SK-N-SH (cell line): Measurements from ENCODE around the gene IFT122. TPM values are rescaled to one million over a fixed set of nuclear protein-coding genes. Genes with fewer than 3 reads are reported as not detected.

Experiments used
- CTCF ChIA-PET: fragments of 300-600, 350-600 bp; formaldehyde crosslinking; extraction: SDS; loops from one replicate; lab custom pipeline; 2021; lab: Yijun Ruan, JAX
- POLR2A ChIA-PET: fragments of 350-600 bp; sonication (Branson Sonifier 250); formaldehyde crosslinking; extraction: SDS; loops from one replicate; lab custom pipeline; 2020; ENCODE audit warnings: antibody characterized with exemption, inconsistent platforms; lab: Yijun Ruan, JAX
- DNase-seq: peaks from one replicate; pipeline ENCODE4 v3.0.0; 2012
- H2AFZ ChIP-seq: fragments of 200-600 bp; sonication (generic); 2 replicates; pipeline ENCODE4 v1.8.1; 2016; ENCODE audit warnings: antibody characterized with exemption, mild to moderate bottlenecking, low read depth
- H3F3A ChIP-seq: fragments of 200-600 bp; sonication (generic); replicated peaks from 2 replicates; pipeline ENCODE3; 2016; ENCODE audit warnings: antibody characterized with exemption, mild to moderate bottlenecking; ENCODE audit not compliant: insufficient read depth
- H3K27ac ChIP-seq, 2 experiments: fragments of 200-500 bp in 1 of 2; fragments of 200-600 bp in 1 of 2; sonication (Bioruptor generic) in 1 of 2; sonication (generic), shearing (Covaris generic) in 1 of 2; 2 replicates each; pipeline versions ENCODE4 v1.5.1 to v1.6.1; 2014 to 2016; ENCODE audit warnings: low read depth in 2 of 2, inconsistent platforms in 1 of 2, low read length in 1 of 2, mild to moderate bottlenecking in 1 of 2, mixed read lengths in 1 of 2
- H3K27me3 ChIP-seq: fragments of 200-600 bp; sonication (generic), shearing (Covaris generic); 2 replicates; pipeline ENCODE4 v1.6.1; 2016; ENCODE audit warnings: mixed run types; ENCODE audit not compliant: insufficient read depth
- H3K36me3 ChIP-seq, 2 experiments: fragments of 200-500 bp in 1 of 2; fragments of 200-600 bp in 1 of 2; sonication (Bioruptor generic) in 1 of 2; sonication (generic) in 1 of 2; replicated peaks in 1 of 2; 2 replicates each; pipeline versions ENCODE3 to v1.5.1; 2014 to 2016; ENCODE audit warnings: low read length in 1 of 2, mild to moderate bottlenecking in 1 of 2; ENCODE audit not compliant: insufficient read depth in 2 of 2, control insufficient read depth in 1 of 2
- H3K4me1 ChIP-seq, 2 experiments: fragments of 200-500 bp in 1 of 2; fragments of 200-600 bp in 1 of 2; sonication (Bioruptor generic) in 1 of 2; sonication (generic), shearing (Covaris generic) in 1 of 2; 2 replicates each; pipeline versions ENCODE4 v1.5.1 to v1.6.1; 2014 to 2016; ENCODE audit warnings: low read depth in 1 of 2, low read length in 1 of 2, mixed run types in 1 of 2; ENCODE audit not compliant: insufficient read depth in 2 of 2, control insufficient read depth in 1 of 2
- H3K4me2 ChIP-seq: fragments of 200-600 bp; sonication (generic), shearing (Covaris generic); 2 replicates; pipeline ENCODE4 v1.6.1; 2017; ENCODE audit warnings: mixed run types
- H3K4me3 ChIP-seq, 2 experiments: fragments of 200-500 bp in 1 of 2; fragments of 200-600 bp in 1 of 2; sonication (Bioruptor generic) in 1 of 2; sonication (generic), shearing (Covaris generic) in 1 of 2; 2 replicates each; pipeline versions ENCODE4 v1.5.1 to v1.8.1; 2014 to 2016; ENCODE audit warnings: low read depth in 2 of 2, inconsistent platforms in 1 of 2, low read length in 1 of 2, mild to moderate bottlenecking in 1 of 2, mixed read lengths in 1 of 2, moderate library complexity in 1 of 2
- H3K79me2 ChIP-seq: fragments of 200-600 bp; sonication (generic); 2 replicates; pipeline ENCODE4 v1.8.1; 2017; ENCODE audit warnings: mild to moderate bottlenecking; ENCODE audit not compliant: insufficient read depth
- H3K9ac ChIP-seq: fragments of 200-600 bp; sonication (generic); 2 replicates; pipeline ENCODE4 v1.6.1; 2017; ENCODE audit warnings: mixed run types
- H3K9me2 ChIP-seq: fragments of 200-600 bp; sonication (generic); 2 replicates; pipeline ENCODE4 v1.6.1; 2017; ENCODE audit warnings: mixed run types
- H3K9me3 ChIP-seq: fragments of 200-600 bp; sonication (generic); 2 replicates; pipeline ENCODE4 v1.6.1; 2017; ENCODE audit warnings: mixed run types, mild to moderate bottlenecking, moderate library complexity
- H4K20me1 ChIP-seq: fragments of 200-600 bp; sonication (generic); 2 replicates; pipeline ENCODE4 v1.6.1; 2017; ENCODE audit warnings: mild to moderate bottlenecking, mixed run types; ENCODE audit not compliant: insufficient read depth
- EP300 ChIP-seq, 2 experiments: IDR thresholded peaks; 2 replicates each; pipeline versions ENCODE4 v1.4.0 to v1.6.1; 2012; ENCODE audit warnings: borderline replicate concordance in 1 of 2, low read depth in 1 of 2, low read length in 1 of 2
- FOSL2 ChIP-seq: IDR thresholded peaks from 2 replicates; pipeline ENCODE4 v1.4.0; 2012; ENCODE audit warnings: low read depth, mild to moderate bottlenecking, moderate library complexity, borderline replicate concordance
- FOXJ3 ChIP-seq: sonication (generic); formaldehyde crosslinking; IDR thresholded peaks from 2 replicates; pipeline ENCODE4 v1.5.1; 2020; ENCODE audit warnings: mild to moderate bottlenecking, missing genetic modification reagents
- RAD21 ChIP-seq: IDR thresholded peaks from 2 replicates; pipeline ENCODE4 v1.6.1; 2012; ENCODE audit warnings: mild to moderate bottlenecking, low read length
- REST ChIP-seq: IDR thresholded peaks from 2 replicates; pipeline ENCODE4 v1.6.1; 2012; ENCODE audit warnings: mild to moderate bottlenecking, low read depth, low read length, moderate library complexity
- TEAD4 ChIP-seq: IDR thresholded peaks from 2 replicates; pipeline ENCODE4 v1.4.0; 2012; ENCODE audit warnings: mild to moderate bottlenecking, borderline replicate concordance; ENCODE audit not compliant: insufficient read depth
- WGBS: methylation state at CpG from one replicate; pipeline ENCODE4 v1.1.6; 2017; ENCODE audit warnings: low lambda C conversion rate; 5-methylcytosine and 5-hydroxymethylcytosine counted together
- polyA plus RNA-seq, 3 experiments: library from polyadenylated mRNA; depleted of rRNA; stranded (reverse); fragments of >200 nt; gene quantifications; 2 replicates each; pipeline ENCODE4 v1.2.3, GENCODE V29; 2012
- small RNA-seq, 7 experiments: library from RNA; depleted of rRNA; stranded (forward); fragments of <200 nt; gene quantifications; one replicate each; pipeline ENCODE3, GENCODE V24; 2012
- TF ChIP-seq, protein P1 (sequence below): fragments of 150-350 bp; IDR thresholded peaks from 2 replicates; pipeline ENCODE4 v1.6.1; 2017; ENCODE audit warnings: antibody characterized with exemption, low read length, low read depth, borderline replicate concordance

Gene IFT122
- polyA plus RNA-seq, 1 of the 3 experiments (the other 2 are of a cell fraction): 20.1 TPM

GRCh38 chr3:129569856-129570255, 129.8 kb downstream of the IFT122 start:
- Histone ChIP-seq H3K4me3 (no peak overlapping the region), H2AFZ (no peak overlapping the region), H3K27ac (no peak overlapping the region), H3K9ac (no peak overlapping the region), H4K20me1 (no peaks in the 10 kb centered on the region), H3K9me3 (no peaks in the 10 kb centered on the region), H3K4me1 (peaks cover 0 to 23% of the 10 kb centered on the region in 2 experiments; a peak in 1 of 4 replicates), H3K4me2 (no peak overlapping the region), H3K36me3 (no peaks in the 10 kb centered on the region), H3K27me3 (no peaks in the 10 kb centered on the region), H3K79me2 (no peaks in the 10 kb centered on the region), H3K9me2 (no peaks in the 10 kb centered on the region), H3F3A (no peaks in the 10 kb centered on the region)
- ChIA-PET CTCF (interaction anchor here (2.1 kb wide), 1 partner anchor 11 kb away, joined by 7 read pairs; no protein-coding TSS in a partner anchor), POLR2A (no interaction called here)
- 80% methylated on average over 1 of the region's 7 CpGs for WGBS
- no peak for DNase-seq
- TF ChIP-seq RAD21 (no peak), REST (no peak), EP300 (IDR thresholded peaks at IDR 0.05; ENCODE audit: borderline replicate concordance in 1 of 2, low read depth in 1 of 2, low read length in 1 of 2) (no peak), FOSL2 (no peak), FOXJ3 (CRISPR knock-in tag) (no peak), TEAD4 (no peak)
- TF ChIP-seq, protein P1, sequence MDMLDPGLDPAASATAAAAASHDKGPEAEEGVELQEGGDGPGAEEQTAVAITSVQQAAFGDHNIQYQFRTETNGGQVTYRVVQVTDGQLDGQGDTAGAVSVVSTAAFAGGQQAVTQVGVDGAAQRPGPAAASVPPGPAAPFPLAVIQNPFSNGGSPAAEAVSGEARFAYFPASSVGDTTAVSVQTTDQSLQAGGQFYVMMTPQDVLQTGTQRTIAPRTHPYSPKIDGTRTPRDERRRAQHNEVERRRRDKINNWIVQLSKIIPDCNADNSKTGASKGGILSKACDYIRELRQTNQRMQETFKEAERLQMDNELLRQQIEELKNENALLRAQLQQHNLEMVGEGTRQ: no peak

Small RNA genes within 50 kb of the gene (small RNA-seq; reads per million reads assigned to genes)
- gene SNORA7B: 0 to 0.29 (median 0) reads per million in 7 experiments

Other genes starting within 250 kb of the IFT122 start
- gene COPG1, start 190.6 kb upstream of the IFT122 start, polyA plus RNA-seq (2012; rRNA removed): 111 and 114 TPM in 2 replicates
- gene HMCES, start 161.4 kb upstream of the IFT122 start, polyA plus RNA-seq (2012; rRNA removed): 29.0 and 32.4 TPM in 2 replicates
- gene EFCAB12, start 11.6 kb upstream of the IFT122 start, polyA plus RNA-seq (2012; rRNA removed): 0.26 and 0.38 TPM in 2 replicates
- 11.1 and 11.7 TPM in 2 replicates for gene MBD4, start 276 bp upstream of the IFT122 start, polyA plus RNA-seq (2012; rRNA removed)
- gene RHO, start 88.4 kb downstream of the IFT122 start, polyA plus RNA-seq (2012; rRNA removed): not detected in 2 replicates
- not detected in 2 replicates for gene H1-8, start 103.0 kb downstream of the IFT122 start, polyA plus RNA-seq (2012; rRNA removed)
- 43.0 and 53.5 TPM in 2 replicates for gene PLXND1, start 166.5 kb downstream of the IFT122 start, polyA plus RNA-seq (2012; rRNA removed)